Activated CD8-positive, alpha-beta memory T cell treated with anti-CD3 and anti-CD28 coated beads, Interleukin-2, amount 50 U/mL, for 1 hour (primary cell): Measurements from ENCODE around the gene CC2D1A.
"Not testable (repeated sequence)": the region's sequence is repeated elsewhere in the genome, so short reads cannot be mapped to it uniquely, and the experiment has no call there.

Experiments
- DNase-seq: peaks from one replicate; pipeline ENCODE4 v3.0.0-alpha.2; 2020; ENCODE audit errors: extremely low read depth

CC2D1A gene

GRCh38 chr19:13962699-13963602 lies 57.0 kb downstream of the CC2D1A start:
- no peak for DNase-seq

- DNase-seq = no peak
Observed at GRCh38 chr19:13963603-13964105, 57.7 kb downstream of the CC2D1A start.

- no peak for DNase-seq
Observed at GRCh38 chr19:13964776-13965175, 58.8 kb downstream of the CC2D1A start.

GRCh38 chr19:13965377-13965896 lies 59.4 kb downstream of the CC2D1A start:
- no peak for DNase-seq

- DNase-seq = no peak
Observed at GRCh38 chr19:13965926-13966683, 60.1 kb downstream of the CC2D1A start.

- no peak for DNase-seq
Observed at GRCh38 chr19:13966684-13967128, 60.7 kb downstream of the CC2D1A start.

GRCh38 chr19:13967206-13967605 lies 61.2 kb downstream of the CC2D1A start:
- not testable (repeated sequence) for DNase-seq

GRCh38 chr19:13968383-13968935 lies 62.5 kb downstream of the CC2D1A start:
- DNase-seq = no peak

- DNase-seq = no peak
Observed at GRCh38 chr19:13968999-13969398, 63.0 kb downstream of the CC2D1A start.

- no peak for DNase-seq
Observed at GRCh38 chr19:13969897-13970296, 63.9 kb downstream of the CC2D1A start.

- DNase-seq = not testable (repeated sequence)
Observed at GRCh38 chr19:13971868-13972267, 65.9 kb downstream of the CC2D1A start.

- DNase-seq = no peak
Observed at GRCh38 chr19:13972368-13973155, 66.6 kb downstream of the CC2D1A start.

- not testable (repeated sequence) for DNase-seq
Observed at GRCh38 chr19:13973479-13973878, 67.5 kb downstream of the CC2D1A start.

GRCh38 chr19:13974073-13974472 lies 68.1 kb downstream of the CC2D1A start:
- no peak for DNase-seq

- no peak for DNase-seq
Observed at GRCh38 chr19:13975870-13976269, 69.9 kb downstream of the CC2D1A start.

- no peak for DNase-seq
Observed at GRCh38 chr19:13976446-13976845, 70.4 kb downstream of the CC2D1A start.

- no peak for DNase-seq
Observed at GRCh38 chr19:13977803-13978202, 71.8 kb downstream of the CC2D1A start.

GRCh38 chr19:13978351-13979243 lies 72.6 kb downstream of the CC2D1A start:
- DNase-seq = no peak

GRCh38 chr19:13979244-13979615 lies 73.2 kb downstream of the CC2D1A start:
- DNase-seq = no peak

- no peak for DNase-seq
Observed at GRCh38 chr19:13979686-13980085, 73.7 kb downstream of the CC2D1A start.
